NCI-H82 (cell line): ENCODE data around the gene TEK.
"Not testable (repeated sequence)": the region's sequence is repeated elsewhere in the genome, so short reads cannot be mapped to it uniquely, and the experiment has no call there.

Experiments used
- DNase-seq: peaks from one replicate; lab custom pipeline; 2025; lab: John Stamatoyannopoulos, UW

TEK gene

DNA sequence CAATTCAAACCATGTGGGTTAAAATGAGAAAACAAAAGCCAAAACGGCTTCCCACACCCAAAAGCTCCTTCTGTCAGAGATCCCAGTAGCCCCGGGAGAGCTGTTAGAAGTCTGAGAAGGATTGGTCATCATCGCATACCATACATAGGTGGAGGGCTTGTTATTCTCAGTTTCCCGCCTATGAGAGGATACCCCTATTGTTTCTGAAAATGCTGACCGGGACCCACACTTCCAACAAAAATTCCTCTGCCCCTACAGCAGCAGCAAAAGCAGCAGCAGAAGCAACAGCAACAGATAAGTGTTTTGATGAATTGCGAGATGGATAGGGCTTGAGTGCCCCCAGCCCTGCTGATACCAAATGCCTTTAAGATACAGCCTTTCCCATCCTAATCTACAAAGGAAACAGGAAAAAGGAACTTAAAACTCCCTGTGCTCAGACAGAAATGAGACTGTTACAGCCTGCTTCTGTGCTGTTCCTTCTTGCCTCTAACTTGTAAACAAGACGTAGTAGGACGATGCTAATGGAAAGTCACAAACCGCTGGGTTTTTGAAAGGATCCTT lies at the start of gene TEK:
Gene TEK, plus strand, starts transcription at position 245 of the 561 bp plus-strand sequence. CDS start 366 bp downstream, outside the sequence.
- no peak for DNase-seq

DNA sequence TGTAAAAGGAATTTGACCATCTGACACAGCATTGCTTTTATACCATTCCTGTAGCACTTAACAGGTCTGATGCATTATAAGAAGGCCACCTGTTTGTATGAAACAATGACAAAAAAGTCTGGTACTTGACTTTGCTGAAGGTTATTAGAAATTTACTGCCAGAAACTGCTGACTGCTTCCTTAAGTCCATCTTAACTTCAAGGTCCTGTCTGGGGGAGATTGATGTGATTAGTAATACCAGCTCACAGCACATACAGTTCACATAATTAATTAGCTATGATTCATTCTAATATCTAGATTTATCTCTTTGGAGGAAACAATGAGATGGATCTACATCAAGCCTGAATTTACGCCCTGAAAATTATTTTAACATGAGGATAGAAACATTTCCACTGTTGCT lies 49.6 kb upstream of the TEK start:
- DNase-seq = no peak

DNA sequence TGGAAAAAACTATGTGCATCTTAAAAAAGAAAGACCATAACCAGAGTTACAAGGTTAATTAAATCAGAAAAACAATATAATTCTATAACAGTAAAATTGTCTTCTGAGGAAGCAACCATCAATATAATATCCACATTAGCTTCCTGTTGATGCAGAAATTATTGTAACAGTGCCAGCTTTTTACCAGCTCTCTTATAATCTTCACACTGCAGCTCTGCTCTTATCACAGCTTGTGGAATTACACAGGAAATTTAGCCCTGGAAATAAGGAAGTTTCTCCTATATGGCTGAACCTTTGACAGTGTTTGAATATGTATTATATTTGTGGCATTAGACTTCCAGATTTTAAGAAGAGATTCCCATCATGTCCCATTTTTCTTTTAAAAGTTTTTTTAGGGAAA lies 49.1 kb upstream of the TEK start:
- no peak for DNase-seq

GRCh38 chr9:27065288-27065687 lies 43.7 kb upstream of the TEK start:
- DNase-seq = no peak

GRCh38 chr9:27073841-27074728 lies 34.9 kb upstream of the TEK start:
- DNase-seq = no peak

DNA sequence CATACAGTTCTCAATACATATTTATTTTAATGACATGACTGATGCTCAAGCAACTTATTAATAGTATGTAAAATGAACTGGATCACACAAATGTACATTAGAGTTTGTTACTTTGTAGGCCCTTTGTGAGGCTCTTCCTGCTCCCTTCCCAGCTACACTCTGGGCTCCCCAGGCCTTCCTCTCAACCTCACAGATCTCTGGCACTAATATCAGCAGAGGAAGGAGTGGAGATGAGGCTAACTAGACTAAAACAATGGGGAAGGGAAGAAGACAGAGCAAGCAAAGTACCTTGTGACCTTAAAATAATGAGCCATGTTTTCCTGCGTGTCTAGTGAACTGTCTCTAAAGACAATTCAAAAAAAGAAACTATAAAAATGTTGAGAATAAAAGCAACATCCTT lies 30.3 kb upstream of the TEK start:
- DNase-seq = no peak

DNA sequence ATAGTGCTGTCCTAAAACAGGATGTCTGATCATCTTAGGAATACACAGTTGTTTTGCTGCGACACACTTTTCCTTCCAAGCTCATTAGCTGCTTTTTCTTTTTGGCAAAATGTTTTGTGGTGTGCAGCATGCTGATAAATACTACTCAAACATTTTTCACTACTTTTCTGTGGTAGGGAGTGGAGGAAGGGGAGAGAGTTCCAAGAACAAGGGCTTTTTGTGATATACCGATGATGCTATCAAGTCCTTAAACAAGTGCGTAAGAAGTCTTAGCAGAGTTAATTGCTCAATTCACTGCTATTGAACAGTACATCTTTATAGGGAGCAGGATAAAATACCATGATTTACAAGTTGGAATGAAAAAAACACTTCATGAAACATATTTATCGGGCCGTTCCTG lies 23.6 kb upstream of the TEK start:
- no peak for DNase-seq

GRCh38 chr9:27086818-27087680 lies 22.0 kb upstream of the TEK start:
- no peak for DNase-seq

- DNase-seq = no peak
These were observed 20.0 kb upstream of the TEK start for GRCh38 chr9:27088981-27089380.

GRCh38 chr9:27089706-27090105 lies 19.3 kb upstream of the TEK start:
- no peak for DNase-seq

GRCh38 chr9:27090231-27090630 lies 18.8 kb upstream of the TEK start:
- no peak for DNase-seq

GRCh38 chr9:27090711-27091110 lies 18.3 kb upstream of the TEK start:
- DNase-seq = no peak

DNA sequence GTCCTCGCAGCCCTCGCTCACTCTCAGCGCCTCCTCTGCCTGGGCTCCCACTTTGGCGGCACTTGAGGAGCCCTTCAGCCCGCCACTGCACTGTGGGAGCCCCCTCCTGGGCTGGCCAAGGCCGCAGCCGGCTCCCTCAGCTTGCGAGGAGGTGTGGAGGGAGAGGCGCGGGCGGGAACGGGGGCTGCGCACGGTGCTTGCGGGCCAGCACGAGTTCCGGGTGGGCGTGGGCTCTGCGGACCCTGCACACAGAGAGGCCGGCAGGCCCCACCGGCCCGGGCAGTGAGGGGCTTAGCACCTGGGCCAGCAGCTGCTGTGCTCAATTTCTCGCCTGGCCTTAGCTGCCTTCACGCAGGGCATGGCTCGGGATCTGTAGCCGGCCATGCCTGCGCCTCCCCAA lies 16.5 kb upstream of the TEK start:
- not testable (repeated sequence) for DNase-seq

DNA sequence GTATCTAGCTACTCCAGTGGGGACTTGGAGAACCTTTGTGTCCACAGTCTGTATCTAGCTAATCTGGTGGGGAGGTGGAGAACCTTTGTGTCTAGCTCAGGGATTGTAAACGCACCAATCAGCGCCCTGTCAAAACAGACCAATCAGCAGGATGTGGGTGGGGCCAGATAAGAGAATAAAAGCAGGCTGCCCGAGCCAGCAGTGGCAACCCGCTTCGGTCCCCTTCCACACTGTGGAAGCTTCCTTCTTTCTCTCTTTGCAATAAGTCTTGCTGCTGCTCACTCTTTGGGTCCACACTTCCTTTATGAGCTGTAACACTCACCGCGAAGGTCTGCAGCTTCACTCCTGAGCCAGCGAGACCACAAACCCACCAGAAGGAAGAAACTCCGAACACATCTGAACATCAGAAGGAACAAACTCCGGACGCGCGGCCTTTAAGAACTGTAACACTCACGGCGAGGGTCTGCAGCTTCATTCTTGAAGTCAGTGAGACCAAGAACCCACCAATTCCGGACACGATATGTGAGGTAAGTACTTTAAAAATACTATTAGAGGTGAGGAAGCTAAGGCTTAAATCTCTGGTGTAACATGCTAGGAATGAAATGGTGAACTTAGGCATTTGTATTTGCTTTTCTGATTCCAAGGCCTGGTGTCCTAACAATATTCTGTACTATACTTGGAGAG lies 15.5 kb upstream of the TEK start:
- not testable (repeated sequence) for DNase-seq

GRCh38 chr9:27094640-27095298 lies 14.3 kb upstream of the TEK start:
- no peak for DNase-seq

- no peak for DNase-seq
These were observed 1.8 kb upstream of the TEK start for GRCh38 chr9:27107241-27107640.

DNA sequence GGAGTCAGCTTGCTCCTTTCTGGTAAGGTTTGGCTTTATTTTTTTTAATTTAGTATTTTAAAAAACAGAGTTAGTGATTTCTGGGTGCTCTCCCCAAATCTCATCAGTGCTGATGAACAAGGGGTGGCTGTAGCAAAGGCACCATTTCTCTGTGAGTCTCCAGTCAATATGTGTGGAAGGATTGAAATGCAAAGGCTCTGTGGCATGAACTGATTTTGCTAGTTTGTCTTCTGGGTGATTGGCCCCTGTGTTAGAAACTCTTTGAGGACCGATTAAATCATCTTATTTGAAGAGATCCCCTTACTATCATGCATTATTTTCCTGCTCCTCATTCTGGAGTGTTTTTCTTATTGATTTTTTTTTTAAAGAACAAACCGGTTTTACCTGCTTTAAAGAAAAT lies 596 bp downstream of the TEK start:
- no peak for DNase-seq

DNA sequence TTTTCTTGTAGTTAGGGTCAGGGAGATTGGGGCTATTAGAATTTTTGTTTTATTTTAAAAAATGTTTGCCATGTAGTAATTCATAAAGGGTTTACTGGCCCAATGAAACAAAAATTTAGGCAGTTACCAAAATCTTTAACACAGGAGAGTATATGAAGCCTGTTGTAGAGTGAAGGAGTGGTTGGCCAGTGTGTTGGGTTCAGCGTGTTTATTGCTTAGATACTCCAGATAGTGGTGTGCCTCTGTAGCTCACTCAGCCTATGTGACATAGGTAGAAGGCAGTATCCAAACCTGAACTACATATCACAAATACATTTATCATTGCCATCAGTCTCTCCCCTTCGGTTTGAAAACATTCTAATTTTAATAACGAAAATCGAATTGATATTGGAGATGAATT lies 1.2 kb downstream of the TEK start:
- DNase-seq = no peak

- no peak for DNase-seq
These were observed 3.2 kb downstream of the TEK start for GRCh38 chr9:27112235-27112634.

- no peak for DNase-seq
These were observed 8.6 kb downstream of the TEK start for GRCh38 chr9:27117489-27118135.

DNA sequence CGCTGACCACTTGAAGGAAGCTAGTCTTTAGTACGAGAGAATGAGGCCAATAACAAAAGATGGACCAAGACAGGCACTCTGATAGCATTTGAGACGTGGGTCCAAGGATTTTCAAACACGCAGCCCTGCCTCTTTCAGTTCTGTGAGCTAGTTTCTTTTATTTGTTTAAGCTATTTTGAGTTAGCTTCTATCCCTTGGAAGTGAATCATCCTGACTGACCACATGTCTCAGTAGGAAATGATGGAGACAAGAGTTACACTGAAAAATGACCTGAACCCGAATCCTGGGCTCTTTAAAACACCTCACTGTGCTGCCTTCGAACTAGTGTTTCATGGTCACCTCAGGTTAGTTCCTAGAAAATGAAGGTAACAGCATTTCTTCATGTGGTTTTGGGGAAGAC lies 9.9 kb downstream of the TEK start:
- no peak for DNase-seq
